ENCODE measurements around the gene TPK1.
"Not testable (repeated sequence)": the region's sequence is repeated elsewhere in the genome, so short reads cannot be mapped to it uniquely, and the experiment has no call there.

The TPK1 gene

DNA sequence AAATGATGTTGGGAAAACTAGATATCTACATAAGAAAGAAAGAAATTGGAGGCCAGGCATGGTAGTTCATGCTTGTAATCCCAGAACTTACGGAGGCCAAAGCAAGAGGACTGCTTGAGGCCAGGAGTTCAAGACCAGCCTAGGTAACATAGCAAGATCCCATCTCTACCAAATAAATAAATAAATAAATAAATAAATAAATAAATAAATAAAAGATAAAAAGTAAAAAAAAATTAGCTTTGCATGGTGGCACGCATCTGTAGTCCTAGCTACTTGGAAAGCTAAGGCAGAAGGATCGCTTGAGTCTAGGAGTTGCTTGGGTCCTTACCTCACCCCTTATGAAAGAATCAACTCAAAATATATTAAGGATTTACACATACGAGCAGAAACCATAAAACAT is 238.9 kb downstream of the TPK1 start:
- DNase-seq, result no peak

DNA sequence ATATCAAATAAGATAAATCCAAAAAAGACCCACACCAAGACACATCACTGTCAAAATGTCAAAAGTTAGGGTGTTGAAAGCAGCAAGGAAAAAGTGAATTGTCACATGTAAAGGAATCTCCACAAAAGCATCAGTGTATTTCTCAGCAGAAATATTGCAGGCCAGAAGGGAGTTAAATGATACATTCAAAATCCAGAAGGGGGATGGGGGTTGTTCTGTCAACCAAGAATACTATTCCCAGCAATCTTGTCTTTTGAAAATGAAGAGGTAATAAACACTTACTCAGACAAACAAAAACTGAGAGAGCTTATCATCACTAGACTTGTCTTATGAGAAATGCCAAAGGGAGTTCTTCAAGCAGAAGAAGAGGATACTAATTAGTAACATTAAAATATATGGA is 241.3 kb downstream of the TPK1 start:
- DNase-seq, result no peak

GRCh38 chr7:144588559-144589051 is 247.2 kb downstream of the TPK1 start:
- DNase-seq, result no peak

GRCh38 chr7:144587701-144588100 is 248.2 kb downstream of the TPK1 start:
- DNase-seq, result no peak

GRCh38 chr7:144584726-144585125 is 251.1 kb downstream of the TPK1 start:
- DNase-seq, result no peak

GRCh38 chr7:144579687-144580086 is 256.2 kb downstream of the TPK1 start:
- DNase-seq, result no peak

DNA sequence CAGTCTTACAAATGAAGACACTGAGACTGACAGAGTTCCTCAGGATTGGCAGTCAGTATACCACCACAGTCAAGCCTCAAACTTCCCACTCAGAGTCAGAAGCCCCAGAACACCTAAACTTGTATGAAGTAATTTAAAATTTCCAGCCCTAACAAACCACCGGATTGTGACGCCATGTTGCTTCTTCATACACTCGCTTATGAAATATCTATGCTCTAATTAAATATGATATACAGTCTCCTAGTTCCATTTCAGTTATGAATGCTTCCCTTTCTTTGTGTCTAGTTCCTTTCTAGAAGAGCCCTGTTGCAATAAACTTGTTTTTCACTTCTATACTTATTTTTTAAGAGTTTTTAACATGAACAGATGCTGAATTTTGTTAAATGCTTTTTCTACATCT is 260.4 kb downstream of the TPK1 start:
- no peak for DNase-seq

- not testable (repeated sequence) for DNase-seq
These were observed 261.1 kb downstream of the TPK1 start for GRCh38 chr7:144574753-144575152.

DNA sequence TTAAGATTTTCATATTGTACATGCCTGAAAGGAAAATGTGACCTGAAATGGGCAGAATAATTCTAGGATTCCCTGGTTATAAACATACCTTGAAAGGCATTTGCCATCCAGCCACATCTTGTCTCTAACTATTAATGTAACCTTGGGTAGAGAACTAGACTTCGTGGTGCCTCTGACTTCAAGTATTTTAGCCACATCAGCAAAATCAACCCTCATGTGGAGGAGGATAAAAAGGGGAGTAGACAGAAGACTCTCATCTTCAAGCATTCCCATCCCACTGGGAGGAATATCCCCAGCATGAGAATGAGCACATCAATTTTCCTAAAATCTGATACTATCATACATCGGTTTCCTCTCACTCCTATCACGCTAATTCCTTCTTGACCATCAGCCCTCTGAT is 267.6 kb downstream of the TPK1 start:
- no peak for DNase-seq

DNA sequence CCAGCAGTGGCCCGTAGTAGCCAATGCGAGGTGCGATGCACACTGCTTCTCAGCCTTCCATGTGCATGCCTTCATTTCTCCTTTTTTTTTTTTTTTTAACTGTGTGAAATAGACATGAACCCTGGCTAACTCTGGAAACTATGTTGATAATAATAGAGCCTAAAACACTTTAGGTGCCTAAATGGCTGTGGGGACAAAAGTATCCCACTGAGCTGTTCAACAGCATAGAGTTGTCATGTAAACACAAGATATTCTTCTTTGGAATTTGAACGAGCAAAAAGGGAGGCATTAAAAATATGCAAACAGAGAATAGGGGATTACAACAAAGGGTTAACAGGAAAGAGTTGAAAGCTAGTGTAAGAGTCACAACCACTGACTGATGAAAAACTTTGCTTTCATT is 270.3 kb downstream of the TPK1 start:
- DNase-seq, result no peak

- no peak for DNase-seq
These were observed 286.0 kb downstream of the TPK1 start for GRCh38 chr7:144549861-144550260.

GRCh38 chr7:144548556-144548955 is 287.3 kb downstream of the TPK1 start:
- DNase-seq, result no peak

DNA sequence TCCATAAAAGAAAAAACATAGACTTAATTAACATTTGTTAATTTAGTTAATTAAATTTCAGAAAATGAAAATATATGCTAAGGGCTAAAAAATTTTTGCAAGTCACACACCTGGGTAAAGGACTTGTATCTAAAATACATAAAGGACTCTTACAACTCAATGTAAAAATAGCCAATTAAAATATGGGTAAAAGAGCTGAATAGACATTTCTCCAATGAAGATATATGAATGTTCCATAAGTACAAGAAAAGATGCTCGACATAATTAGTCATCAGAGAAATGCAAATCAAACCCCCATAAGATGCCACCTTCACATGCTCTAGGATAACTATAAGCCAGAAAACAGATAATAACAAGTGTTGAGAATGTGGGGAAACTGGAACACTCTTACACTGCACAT is 288.0 kb downstream of the TPK1 start:
- DNase-seq, result no peak

- DNase-seq, result no peak
These were observed 289.1 kb downstream of the TPK1 start for GRCh38 chr7:144546782-144547181.

DNA sequence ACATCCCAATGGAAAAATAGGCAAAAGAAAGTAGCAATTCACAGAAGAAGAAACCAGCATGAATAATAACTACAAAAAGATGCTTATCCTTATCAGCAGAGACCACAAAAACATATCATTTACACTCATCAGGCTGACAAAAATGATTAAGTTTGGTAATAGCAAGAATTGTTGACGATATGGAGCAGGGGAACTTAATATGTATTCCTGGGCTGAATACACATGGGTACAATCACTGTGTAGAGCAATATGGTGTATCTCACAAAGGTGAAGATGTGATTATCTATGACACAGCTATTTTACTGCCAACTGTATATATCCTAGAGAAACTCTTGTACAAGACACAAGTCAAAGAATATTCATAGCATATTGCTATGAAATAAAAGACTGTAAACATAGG is 290.5 kb downstream of the TPK1 start:
- DNase-seq, result no peak

DNA sequence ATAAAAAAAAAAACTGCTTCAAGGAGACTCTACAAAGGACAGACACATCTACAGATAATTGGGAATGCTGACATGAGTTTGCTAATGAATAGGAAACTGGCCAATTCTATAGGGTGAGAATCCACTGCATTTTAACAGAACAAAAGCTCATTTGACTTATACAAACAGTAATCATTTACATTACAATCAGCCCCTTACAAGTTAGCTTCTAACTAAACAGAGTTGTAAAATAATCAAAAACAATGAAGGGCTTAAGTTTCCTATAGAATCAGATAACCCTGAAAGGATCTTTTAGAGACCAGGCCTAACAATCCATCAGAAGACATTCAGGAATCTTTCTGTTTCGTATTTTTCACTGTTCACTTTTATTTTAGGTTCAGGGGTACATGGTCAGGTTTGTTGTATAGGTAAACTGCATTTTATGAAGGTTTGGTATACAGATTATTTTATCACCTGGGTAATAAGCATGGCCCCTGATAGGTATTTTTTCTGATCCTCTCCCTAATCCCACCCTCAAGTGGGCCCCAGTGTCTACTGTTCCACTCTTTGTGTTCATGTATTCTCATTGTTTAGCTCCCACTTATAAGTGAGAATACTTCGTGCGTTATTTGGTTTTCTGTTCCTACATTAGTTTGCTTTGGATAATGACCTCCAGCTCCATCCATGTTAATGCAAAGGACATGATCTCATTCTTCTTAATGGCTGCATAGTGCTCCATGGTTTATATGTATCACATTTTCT is 301.0 kb downstream of the TPK1 start:
- DNase-seq, result no peak

DNA sequence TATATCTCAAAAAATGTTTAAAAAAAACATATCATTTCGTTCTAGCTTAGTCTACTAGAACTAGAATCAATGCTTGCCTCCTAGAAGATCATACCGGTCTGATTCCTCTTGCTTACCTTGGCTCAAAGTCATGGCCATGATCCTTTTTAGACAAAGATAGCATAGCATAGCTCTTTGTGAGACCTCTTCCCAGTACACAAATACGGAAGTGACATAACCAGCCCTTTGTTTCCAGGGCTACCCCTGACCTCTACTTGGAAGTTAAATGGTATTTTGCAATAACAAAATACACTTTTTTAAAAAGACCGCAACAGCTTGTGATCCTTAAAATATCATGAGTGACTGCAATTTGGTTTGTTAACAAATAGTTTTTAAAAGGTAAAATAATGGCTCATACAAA is 301.7 kb downstream of the TPK1 start:
- no peak for DNase-seq

DNA sequence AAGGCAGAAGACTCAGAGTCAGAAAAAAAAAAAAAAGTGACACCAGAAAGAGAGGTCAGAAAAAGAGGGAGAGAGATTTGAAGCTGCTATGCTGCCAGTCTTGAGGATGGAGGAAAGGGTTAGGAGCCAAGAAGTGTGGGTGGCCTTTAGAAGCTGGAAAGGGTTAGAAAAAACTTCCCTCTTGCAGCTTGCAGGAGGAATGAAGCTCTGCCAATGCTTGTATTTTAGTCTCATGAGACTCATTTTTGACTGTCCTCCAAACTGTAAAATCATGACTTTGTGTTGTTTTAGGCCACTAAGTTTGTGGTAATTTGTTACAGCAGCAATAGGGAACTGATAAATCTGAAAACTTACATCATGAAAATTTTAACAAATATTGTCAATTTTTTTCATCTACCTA is 304.7 kb downstream of the TPK1 start:
- DNase-seq, result no peak

GRCh38 chr7:144529269-144529926 is 306.5 kb downstream of the TPK1 start:
- DNase-seq, result no peak

- no peak for DNase-seq
These were observed 307.3 kb downstream of the TPK1 start for GRCh38 chr7:144528536-144529045.

DNA sequence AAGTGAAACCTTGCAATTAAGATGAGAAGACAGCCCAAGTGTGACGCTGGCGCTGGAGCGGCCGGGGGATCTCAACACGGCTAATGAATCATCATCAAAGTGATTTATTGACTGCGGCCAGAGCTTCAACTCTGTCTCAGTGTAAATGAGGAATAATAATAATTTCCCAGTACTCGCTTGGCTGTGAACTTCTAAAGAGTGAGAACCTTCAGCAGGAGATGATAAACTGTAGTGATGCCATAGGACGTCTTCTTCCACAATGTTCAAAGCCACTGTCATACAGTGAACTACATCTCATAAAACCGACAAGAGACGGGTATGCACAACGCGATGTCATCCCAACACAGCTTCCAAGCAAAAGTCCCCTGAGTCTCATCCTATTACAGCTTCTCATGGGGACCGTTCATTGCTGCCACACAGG is 308.8 kb downstream of the TPK1 start:
- no peak for DNase-seq

- DNase-seq, result no peak
These were observed 309.9 kb downstream of the TPK1 start for GRCh38 chr7:144525956-144526355.

DNA sequence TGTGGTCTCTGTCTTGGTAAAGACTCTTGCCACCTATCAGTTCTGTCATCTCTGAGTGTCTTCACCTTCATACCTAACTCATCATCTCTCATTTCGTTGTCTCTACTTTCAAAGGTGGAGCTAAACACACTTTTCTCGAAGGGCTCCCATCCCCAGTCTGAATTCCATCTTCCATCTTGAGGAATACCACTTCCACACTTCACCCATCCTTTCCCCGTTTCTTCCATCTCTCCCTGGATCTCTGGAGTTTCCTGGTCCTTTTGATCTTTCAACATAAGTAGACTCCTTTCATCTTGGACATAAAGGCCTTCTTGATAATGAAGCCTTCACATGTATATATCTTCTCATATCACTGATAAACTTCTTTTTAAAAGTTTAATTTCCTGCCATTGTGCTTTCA is 311.6 kb downstream of the TPK1 start:
- no peak for DNase-seq

GRCh38 chr7:144523621-144524020 is 312.2 kb downstream of the TPK1 start:
- DNase-seq, result no peak

All from activated CD4-positive, CD25-positive, alpha-beta regulatory T cell (primary cell).